HS-5 (cell line): ENCODE results near the gene NECTIN1.

Experiments used
- DNase-seq: peaks from one replicate; pipeline ENCODE4 v3.0.0-alpha.2; 2012; ENCODE audit warnings: low read depth

NECTIN1 gene

DNA sequence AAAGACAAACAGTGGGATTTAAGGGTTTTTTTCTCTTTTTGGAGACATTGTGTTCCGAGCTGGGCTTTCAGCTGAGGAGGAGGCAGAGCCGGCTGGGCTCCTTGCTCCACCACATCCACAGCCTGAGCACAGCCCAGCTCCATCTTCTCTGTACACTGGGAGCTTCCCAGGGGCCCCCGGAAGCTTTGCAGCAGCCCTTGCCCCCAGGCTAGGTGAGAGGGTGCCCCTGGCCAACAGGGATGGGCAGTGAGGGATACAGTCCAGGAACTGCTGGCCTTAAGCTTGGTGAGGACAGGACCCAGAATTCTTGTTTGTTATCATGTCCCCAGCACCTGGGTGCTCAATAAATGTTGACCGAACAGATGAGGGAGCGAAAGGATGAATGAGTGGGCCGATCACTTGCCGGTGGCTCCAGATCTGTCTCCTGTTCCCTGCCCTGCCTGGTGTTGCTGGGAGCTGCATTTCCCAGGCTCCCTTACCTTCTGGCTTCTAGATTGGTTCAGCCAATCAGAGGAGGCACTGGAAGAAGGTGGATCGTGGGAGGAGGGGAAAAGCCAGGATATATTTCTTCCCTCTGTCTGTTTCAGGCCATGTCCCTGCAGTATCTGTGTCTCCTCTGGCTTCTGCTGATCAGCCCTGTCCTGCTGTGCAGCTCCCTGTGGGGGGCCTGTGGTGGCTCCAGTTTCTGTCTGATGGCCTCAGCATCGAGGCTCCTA, 26.5 kb upstream of the NECTIN1 start:
- DNase-seq, result no peak

DNA sequence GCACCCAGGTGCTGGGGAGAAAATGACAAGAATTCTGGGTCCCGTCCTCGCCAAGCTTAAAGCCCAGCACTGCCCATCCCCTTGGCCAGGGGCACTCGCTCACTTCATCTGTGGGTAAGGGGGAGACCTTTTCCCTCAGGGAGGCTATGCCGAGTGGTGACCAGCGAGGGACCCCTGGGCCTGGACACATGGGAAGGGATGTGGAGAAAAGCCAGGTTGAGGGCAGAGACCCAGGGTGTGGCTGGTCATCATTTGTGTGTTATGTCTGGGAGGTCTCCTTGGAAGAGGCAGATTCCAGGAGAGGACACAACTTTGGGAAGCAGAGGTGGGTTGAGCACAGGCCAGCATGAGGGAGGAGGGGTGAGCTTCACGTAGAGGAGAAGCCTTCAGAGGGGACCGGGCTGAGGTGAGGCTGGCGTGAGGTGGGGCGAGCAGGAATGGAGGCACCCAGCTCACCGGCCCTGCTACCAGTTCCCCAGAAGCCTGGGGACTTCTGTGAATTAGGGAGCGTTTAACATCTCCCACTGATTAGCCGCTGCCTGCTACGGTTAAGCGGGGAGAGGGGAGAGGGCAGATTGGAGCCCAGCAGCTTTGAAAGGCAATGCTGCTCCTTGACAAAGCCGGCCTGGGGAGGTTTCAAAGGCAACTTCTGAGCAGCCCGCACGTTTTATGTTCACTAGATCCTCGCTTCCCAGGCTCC, 25.8 kb upstream of the NECTIN1 start:
- no peak for DNase-seq

DNA sequence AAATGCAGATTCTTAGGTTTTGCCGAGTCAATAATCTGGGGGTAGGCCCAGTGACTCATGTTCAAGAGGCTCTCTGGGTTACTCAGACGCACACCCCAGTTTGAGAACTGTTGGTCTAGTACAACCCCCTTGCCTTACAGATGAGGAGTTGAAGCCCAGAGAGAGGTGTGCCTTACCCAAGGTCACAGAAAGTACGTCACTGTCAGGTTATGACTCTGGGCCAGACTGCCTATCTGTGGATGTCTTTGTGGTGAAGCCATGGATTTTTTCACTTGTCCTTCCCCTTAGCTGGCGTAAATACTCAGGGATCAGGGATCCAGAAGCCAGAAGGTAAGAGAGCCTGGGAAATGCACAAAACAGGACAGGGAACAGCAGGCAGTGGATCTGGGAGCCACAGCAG, 25.2 kb upstream of the NECTIN1 start:
- DNase-seq, result no peak

DNA sequence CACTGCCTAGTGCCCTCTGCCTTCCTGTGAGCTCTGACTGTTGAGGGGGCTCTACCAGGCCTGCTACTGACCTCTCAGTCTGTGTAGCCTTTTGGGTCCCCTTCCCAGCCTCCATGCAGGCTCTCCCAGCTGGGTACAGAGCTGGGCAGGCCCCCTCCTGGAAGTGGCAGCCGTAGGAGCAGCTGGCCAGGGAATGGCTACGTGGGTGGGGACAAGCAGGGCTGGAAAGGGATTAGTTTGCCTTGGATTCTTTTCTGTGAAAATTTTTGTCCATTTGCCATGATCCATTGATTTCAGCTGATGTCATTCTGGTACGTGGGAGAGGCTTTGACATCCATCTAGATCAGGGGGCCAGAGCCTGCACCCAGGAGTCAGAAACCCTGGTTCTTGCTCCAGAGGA, 23.9 kb upstream of the NECTIN1 start:
- no peak for DNase-seq

DNA sequence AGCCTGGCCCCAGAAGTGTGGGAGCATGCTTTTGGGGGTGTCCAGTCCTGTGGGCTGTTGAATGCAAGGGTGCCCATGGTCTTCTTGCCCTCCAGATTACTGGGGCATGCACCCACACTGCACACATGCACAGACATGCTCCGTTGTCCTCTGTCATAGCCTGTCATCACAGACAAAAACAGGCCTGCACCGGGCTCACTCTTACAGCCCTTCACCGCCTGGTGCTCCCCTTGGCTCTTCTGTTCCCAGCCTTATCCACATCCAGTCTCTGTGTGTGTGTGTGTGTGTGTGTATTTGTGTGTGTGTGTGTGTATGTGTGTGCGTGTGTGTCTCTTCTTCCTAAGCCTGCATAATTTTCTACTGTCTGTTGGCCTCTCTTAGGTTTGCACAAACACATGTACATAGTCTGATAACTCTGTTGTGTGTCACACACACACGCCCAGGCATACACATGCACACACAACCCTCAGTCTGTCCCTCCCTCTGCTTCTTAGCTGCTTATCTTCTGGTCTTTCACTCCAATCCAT, 23.4 kb upstream of the NECTIN1 start:
- DNase-seq, result no peak

DNA sequence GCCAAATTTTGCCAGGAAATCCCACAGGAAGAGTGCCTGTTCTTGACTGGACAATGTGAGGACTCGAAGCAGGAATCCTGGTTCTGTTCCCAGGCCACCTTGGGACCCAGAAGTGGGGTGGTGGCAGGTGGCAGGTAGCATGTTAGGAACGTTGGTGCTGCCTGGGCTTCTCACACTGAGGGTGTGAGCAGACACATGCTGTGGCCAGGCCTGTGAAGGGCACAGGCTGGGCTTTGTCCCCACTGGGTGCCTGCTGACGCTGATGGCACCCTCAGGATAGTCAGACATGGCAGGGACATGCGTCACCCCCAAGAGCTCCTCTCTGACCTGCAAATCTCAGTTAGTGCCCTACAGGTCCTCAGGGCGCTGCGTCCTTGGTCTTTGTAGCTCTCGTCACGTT, 21.1 kb upstream of the NECTIN1 start:
- no peak for DNase-seq

DNA sequence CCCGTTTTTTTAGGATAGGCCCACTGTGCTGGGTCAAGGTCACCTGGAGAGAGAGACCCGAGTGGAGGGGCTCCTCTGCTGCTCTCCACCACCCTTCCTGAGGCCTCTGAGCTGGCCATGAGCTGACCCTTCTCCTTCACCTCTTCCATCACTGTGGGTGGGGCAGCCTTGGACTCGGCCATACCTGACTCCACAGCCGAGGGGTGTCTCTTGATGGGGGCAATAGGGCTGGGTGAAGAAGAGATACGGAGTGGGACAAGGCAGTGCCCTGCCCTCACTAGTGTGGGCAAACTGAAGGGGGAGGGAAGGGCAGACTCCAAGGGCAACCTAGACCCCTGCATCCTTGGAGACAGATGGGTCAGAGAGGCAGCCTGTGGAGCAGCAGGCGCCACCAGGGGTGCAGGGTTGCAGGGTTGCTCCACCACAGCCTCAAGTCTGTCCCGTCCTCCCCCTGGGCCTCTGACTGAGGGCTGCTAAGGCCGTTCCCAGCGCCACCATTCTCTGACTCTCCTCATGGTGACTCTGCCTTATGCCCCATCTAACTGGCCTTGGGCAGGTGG, 20.1 kb upstream of the NECTIN1 start:
- no peak for DNase-seq

DNA sequence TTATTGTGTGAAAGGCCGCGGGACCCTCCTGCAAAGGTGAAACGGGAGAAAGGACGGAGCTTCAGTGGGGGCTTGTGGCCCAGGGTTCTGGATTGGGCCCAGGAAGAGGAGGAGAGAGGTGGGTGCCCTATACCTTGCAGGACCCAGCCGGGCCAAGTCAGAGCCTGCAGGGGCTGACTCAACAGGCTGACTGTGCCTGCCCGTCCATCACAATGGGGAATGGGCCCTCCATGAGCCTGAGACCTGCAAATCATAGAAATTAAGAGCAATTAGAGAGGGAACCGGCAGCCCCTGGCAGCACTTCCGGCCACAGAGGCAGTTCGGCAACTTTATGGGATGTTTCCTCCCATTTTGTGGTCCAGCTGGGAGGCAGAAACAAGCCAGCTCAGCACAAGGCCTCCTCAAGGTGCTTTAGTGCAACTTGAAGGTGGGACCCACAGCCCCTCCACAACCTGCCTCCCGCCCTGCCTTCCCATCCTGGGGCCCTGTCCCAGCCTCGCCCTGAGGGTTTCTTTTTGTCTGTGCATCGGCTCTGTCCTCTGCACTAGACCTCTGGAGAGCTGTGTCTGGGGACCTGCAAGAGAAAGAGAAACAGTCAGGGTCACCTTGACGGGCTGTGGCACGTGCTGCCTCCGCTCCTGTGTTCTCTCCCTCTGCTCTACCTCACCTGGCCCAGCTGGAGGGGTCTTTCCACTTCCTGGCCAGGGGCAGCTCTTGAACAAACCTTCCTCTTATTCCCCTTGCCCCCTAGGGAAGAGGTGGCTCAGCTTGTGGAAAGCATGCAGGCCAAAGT, 19.1 kb upstream of the NECTIN1 start:
- DNase-seq, result no peak

DNA sequence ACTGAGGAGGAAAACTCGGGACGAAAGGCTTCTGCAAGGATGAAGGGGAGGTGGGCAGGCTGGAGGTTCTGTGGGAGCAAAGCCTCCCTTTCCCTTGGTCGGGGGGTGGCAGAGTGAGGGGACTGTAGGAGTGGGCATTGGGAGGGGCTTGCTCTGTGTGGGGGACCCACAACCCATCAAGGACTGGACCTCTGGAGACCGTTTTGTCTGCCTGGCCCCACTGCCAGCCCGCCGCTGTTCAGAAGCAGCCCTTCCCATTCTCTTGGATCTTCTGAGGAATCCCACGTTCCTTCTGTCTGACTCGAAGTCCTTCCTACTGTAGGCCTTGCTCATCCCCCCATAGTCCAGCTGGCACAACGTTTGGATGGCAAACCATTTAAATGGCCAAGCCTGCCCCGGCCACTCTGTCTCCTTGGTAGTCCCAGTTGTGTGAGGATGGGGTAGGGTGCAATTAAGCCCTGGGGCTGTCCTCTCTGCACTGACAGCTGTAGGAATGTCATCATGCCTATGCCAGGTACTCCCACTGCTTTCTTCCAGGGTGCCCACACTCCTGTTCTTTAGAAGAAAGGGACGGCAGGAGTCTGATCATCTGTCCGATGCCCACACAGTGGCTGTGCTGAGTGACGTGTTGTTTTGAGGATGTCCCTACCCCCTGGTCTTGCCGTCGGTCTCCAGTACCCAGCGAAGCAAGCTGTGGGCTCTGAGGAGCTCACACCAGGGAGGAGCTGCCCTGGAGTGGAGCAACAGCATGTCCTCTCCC, 17.0 kb upstream of the NECTIN1 start:
- no peak for DNase-seq

DNA sequence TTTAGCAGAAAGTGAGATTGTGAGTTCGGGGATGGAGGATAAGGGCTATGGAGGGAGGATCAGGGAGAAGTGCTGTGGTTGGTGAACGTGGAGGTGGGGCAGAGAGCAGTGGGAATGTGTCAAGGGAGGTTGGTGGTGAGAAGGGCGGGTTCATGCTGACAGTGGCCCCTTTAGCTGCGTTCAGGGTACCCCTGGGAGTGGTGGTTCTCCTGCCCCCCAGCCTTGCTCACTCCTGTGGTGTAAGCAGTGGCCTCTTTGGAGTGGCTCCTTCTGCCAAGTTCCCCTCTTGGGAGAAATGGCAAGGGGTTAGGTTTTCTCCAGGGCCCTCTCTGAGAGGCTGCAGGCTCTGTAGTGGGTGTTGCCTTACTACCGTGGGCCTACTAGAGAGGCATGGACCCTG, 16.1 kb upstream of the NECTIN1 start:
- no peak for DNase-seq

DNA sequence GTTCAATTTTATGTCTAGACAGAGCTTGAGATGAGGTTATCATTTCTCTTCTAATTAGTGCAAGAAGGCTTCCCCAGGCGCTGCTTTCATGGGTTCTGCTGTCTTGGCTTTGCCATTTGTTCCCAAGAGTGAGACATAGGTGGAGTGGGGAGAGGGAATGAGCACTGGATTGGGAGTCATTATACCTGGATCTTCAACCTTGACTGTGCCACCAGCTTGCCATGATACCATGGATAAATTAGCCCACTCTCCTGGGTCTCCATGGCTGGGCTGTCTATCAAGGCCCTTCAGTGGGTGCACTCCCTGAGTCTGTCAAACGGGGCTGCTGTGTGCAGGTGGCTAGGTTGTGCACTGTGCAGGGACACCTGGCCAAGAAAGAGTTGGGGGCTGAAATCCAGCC, 15.6 kb upstream of the NECTIN1 start:
- DNase-seq, result no peak

DNA sequence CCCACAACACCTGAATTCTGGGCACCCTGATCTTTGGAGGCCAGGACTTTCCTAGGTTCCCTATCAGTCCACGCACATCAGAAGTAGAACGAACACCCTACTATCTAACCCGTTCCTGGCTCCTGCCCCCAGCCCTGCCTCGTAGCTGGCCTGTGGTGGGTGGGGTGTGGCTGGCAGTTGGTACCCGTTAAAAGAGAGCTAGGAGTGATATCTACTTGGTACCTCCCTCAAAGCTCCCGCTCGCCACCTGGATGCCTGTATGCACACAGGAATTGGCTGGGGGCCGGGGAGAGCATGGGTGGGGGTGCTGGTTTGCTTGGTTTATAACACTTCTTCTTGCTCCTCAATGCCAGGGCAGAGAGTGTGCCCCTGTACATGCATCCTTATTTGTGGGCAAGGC, 14.0 kb upstream of the NECTIN1 start:
- DNase-seq, result no peak

DNA sequence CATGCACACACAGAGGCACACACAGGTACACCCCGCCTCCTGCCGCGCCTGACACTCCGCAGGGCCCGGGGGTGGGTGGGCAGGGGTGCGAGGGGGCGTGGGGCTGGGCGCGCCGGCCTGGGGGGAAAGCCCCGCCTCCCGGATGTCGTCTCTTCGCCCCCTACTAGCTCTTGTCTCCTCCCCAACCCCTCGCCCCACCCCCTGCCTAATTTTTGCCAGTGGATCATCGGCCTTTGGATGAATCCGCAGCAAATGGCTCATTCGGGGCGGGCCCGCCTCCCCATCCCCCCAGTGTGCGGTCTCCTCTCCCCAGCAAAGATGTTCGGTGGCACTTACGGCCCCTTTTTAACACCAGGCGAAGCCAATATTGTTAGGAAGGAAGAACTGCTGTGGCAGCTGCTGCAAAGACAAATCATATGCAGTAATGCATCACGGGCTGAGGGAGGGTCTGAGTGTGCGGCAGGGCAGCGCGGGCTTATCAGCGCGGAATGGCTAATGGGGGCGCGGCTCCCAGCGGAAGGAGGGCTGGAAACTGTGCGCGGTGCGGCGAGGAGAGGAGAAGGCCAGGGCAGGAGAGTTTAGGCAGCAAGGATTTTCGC, 13.4 kb upstream of the NECTIN1 start:
- DNase-seq, result no peak

DNA sequence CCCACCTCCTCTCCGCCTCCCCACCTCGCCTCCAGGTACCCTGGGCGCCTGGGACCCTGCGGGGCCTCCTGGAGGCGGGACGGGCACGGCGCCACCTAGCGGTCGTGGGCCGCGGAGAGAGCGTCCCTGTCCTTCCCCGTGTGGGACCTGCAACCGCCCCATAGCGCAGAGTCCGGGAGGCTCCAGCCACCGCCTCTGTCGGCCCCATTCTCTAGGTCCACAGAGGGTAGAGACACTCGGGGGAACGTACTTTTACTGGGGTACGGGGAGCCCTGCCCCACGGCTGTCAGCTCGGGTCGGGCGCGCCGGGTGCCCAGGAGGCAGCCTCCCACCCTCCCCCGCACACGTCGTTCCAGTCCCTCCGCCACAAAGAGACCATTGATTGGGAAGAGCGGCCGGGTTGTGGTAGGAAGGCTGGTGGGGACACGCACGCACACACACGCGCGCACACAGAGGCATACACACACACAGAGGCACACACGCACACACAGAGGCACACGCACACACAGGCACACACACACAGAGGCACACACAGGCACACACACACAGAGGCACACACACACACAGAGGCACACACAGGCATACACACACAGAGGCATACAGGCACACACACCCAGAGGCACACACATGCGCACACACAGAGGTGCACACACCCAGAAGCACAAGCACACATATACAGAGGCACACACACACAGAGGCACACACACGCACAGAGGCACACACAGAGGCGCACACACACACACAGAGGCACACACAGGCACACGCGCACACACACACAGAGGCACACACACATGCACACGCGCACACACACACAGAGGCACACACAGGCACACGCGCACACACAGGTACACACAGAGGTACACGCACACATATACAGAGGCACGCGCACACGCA, 12.6 kb upstream of the NECTIN1 start:
- no peak for DNase-seq

DNA sequence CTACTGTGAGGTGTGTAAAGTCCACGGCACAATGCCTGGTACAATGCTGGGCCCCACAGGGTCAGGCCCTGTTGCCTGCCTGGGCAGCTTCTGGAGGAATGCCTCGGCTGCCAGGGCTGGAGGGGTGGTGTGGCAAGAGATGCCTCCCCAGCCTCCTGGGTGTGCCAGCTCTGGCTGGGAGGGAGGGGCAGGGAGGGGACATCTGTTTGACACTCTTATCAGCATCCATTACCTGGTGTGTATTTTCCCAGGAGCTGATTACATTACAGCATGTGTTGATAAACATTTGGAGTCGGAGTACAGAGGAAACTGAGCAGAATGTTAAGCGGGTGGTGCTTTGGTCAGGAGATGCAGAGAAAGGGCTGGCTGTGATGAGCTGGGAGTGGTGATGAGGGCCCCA, 11.0 kb upstream of the NECTIN1 start:
- no peak for DNase-seq

DNA sequence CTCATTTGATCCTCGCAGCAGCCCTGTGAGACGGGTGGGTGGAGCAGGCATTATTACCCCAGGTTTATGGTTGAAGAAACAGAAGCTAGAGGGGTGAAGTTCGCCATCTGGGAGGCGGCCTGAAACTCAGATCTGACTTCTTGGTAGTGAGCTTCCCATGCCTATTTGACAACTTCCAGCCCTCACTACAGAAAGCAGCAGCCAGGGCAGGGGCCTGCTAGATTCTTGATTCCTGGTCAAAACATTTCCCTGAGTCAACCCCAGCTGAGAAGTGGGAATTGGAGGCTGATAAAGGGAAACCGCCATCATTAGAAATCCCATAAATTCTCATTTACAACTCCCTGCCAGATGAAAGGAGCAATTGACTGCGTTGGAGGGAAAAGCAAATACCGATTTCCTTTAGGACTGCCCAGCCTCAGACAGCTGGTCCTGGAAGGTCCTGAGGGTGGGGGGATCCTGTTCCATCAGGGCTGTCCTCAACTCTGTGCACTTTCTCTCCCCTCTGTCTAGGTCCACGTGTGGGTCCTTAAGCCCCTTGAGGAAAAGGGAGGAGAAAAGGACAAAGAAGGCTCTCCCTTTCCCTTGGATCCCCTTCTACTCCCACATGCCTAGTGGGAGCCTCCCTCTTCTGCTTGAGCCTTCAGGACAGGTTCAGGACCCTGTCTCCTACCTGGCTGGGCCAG, 10.2 kb upstream of the NECTIN1 start:
- DNase-seq, result no peak

DNA sequence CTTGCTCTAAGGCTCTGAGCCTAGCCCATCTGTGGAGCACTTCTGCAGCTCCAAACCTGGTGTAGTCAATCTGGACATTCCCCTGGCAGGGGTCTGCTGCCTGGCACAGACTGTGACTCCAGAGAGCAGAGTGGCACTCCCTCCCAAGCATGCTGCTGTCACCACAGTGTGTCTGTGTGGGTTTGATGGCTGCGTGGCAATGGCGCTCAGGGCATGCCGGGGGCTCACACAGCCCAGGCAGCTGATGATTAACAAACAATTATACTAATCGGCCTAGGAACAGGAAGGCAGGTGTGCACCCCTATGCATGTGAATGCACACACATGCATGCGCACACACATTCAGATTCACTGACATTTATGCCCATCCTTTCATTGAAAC, 9.0 kb upstream of the NECTIN1 start:
- DNase-seq, result no peak

DNA sequence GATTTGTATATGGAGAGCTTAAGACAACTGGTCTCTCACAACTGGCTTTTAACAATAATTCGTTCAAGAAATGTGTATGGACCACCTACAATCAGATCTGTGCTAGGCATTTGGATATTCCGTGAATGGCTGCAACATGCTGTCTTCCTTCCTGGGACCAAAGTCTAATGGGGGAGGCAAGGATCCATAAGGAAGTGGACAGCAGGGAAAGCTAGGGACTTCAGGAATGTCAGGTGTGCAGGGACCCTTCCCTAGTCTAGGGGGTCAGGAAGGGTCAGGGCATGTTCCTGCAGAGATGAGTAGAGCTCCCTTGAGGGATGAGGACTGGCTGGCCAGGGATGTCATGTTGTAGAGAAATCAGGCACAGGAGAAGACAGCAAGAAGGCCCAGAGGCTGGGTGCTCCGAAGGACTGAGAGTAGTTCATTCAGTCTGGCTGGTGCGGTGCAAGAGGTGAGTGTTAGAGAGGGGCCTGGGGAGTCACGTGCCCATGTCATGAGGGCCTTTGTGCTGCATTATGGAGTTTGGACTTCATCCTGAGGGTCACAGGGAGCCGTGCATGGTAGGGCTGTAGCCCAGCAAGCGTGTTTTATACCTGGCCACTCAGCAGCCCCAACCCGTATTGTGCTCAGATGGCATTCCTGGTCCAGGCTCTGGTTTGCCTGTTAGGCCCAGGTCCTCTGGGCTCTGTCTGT, 8.5 kb upstream of the NECTIN1 start:
- DNase-seq, result no peak

DNA sequence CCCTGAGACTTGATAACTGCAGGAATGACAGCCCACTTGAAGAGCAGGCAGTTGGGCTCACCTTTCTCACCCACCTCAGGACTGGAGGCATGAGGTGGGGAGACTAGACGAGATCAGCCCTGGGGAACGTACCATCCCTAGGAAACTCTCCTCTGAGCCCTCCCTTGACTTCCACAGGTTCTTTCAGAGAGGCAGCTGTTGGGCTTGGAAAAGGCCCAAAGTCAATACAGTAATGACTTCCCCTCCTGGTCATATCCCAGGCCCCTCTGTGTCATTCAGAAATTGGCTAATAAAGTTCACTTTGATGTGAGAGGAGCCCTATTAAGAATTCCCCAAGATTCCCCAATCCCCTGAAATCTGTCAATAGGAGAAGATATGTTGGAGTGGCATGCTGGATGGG, 5.8 kb upstream of the NECTIN1 start:
- no peak for DNase-seq
